Measurements from ENCODE around the gene ACTL10. TPM values are rescaled to one million over a fixed set of nuclear protein-coding genes. Genes with fewer than 3 reads are reported as not detected.

The ACTL10 gene
- total and polyA plus RNA-seq, 2 donors from 2014 or later: 1.7 to 3.0 TPM

GRCh38 chr20:33660035-33660684 is 6.6 kb upstream of the ACTL10 start:
- intact Hi-C loops (cut with DNase I): no loop called here
- H3K9me3 ChIP-seq (ENCODE audit: control insufficient read depth in 2 of 3, insufficient read depth in 1 of 3, low read length in 3 of 3): no peaks in the 10 kb centered on the region
- H3K4me1 ChIP-seq (ENCODE audit: control insufficient read depth in 2 of 3, insufficient read depth in 2 of 3, low read depth in 1 of 3, low read length in 3 of 3): peaks cover 0 to 10% (median 9%) of the 10 kb centered on the region in 3 donors
- no peak overlapping the region for H3K9ac ChIP-seq (ENCODE audit: low read length in 3 of 3)
- H3K36me3 ChIP-seq (ENCODE audit: control insufficient read depth in 2 of 3, insufficient read depth in 3 of 3, low read length in 3 of 3): no peaks in the 10 kb centered on the region
- no peak overlapping the region for H3K4me3 ChIP-seq (ENCODE audit: low read length in 3 of 3)
- H3K27me3 ChIP-seq (ENCODE audit: control insufficient read depth, insufficient read depth, low read length): no peaks in the 10 kb centered on the region
- TF ChIP-seq CTCF (IDR thresholded peaks at IDR 0.05; ENCODE audit: borderline replicate concordance, extremely low read depth, insufficient read depth): no peak
- no peak overlapping the region for H3K27ac ChIP-seq (ENCODE audit: low read depth in 2 of 2, low read length in 2 of 2)
- FAIRE-seq (no peak), DNase-seq (peak in 1 of 5 donors; percentile 74)

GRCh38 chr20:33660685-33661058 is 6.1 kb upstream of the ACTL10 start:
- intact Hi-C loops (cut with DNase I): no loop called here
- H3K9ac ChIP-seq (ENCODE audit: low read length in 3 of 3): no peak overlapping the region

GRCh38 chr20:33662172-33662571 is 4.6 kb upstream of the ACTL10 start, which contains the start of gene C20orf144:
TSS of gene C20orf144 (plus strand) at chr20:33662327. CDS start at chr20:33662346, 19 bp downstream.
- H3K4me3 ChIP-seq (ENCODE audit: low read length in 3 of 3): peak within 1 kb of the TSS; percentile 21 to 70 (median 50)
- peak in 1 of 5 donors; percentile 66 for DNase-seq
- TF ChIP-seq CTCF (IDR thresholded peaks at IDR 0.05; ENCODE audit: borderline replicate concordance, extremely low read depth, insufficient read depth): no peak
- H3K27me3 ChIP-seq (ENCODE audit: control insufficient read depth, insufficient read depth, low read length): no peaks in the 10 kb centered on the region
- no peaks in the 10 kb centered on the region for H3K36me3 ChIP-seq (ENCODE audit: control insufficient read depth in 2 of 3, insufficient read depth in 3 of 3, low read length in 3 of 3)
- peak within 1 kb of the TSS in 1 of 3 donors; percentile 42 for H3K9ac ChIP-seq (ENCODE audit: low read length in 3 of 3)
- no peaks in the 10 kb centered on the region for H3K9me3 ChIP-seq (ENCODE audit: control insufficient read depth in 2 of 3, insufficient read depth in 1 of 3, low read length in 3 of 3)
- peak within 1 kb of the TSS in 1 of 2 donors; percentile 59 for H3K27ac ChIP-seq (ENCODE audit: low read depth in 2 of 2, low read length in 2 of 2)
- H3K4me1 ChIP-seq (ENCODE audit: control insufficient read depth in 2 of 3, insufficient read depth in 2 of 3, low read depth in 1 of 3, low read length in 3 of 3): peaks cover 0 to 13% (median 9%) of the 10 kb centered on the region in 3 donors
- intact Hi-C loops (cut with DNase I): no loop called here
- no peak for FAIRE-seq

More at GRCh38 chr20:33660685-33661058, 6.1 kb upstream of the ACTL10 start:
- peaks cover 0 to 10% (median 9%) of the 10 kb centered on the region in 3 donors for H3K4me1 ChIP-seq (ENCODE audit: control insufficient read depth in 2 of 3, insufficient read depth in 2 of 3, low read depth in 1 of 3, low read length in 3 of 3)
- FAIRE-seq (no peak), DNase-seq (no peak)
- H3K36me3 ChIP-seq (ENCODE audit: control insufficient read depth in 2 of 3, insufficient read depth in 3 of 3, low read length in 3 of 3): no peaks in the 10 kb centered on the region
- no peak overlapping the region for H3K4me3 ChIP-seq (ENCODE audit: low read length in 3 of 3)
- no peak overlapping the region for H3K27ac ChIP-seq (ENCODE audit: low read depth in 2 of 2, low read length in 2 of 2)
- no peak for TF ChIP-seq CTCF (IDR thresholded peaks at IDR 0.05; ENCODE audit: borderline replicate concordance, extremely low read depth, insufficient read depth)
- no peaks in the 10 kb centered on the region for H3K9me3 ChIP-seq (ENCODE audit: control insufficient read depth in 2 of 3, insufficient read depth in 1 of 3, low read length in 3 of 3)
- H3K27me3 ChIP-seq (ENCODE audit: control insufficient read depth, insufficient read depth, low read length): no peaks in the 10 kb centered on the region

Data from kidney (tissue), 14 donors.